Fibroblast of peridontal ligament (primary cell): ENCODE results near the gene AP1AR.

Experiments
- DNase-seq: peaks from one replicate; pipeline ENCODE4 v3.0.0-alpha.2; 2010; ENCODE audit errors: extremely low read depth

AP1AR gene

GRCh38 chr4:112312610-112313239 lies 81.1 kb downstream of the AP1AR start:
- no peak for DNase-seq

GRCh38 chr4:112315446-112315845 lies 83.9 kb downstream of the AP1AR start:
- DNase-seq, result no peak

- no peak for DNase-seq
Observed at GRCh38 chr4:112316360-112316759, 84.8 kb downstream of the AP1AR start.

- DNase-seq, result no peak
Observed at GRCh38 chr4:112318239-112319142, 86.9 kb downstream of the AP1AR start.
